ENCODE measurements around the gene ATG7.

DNA sequence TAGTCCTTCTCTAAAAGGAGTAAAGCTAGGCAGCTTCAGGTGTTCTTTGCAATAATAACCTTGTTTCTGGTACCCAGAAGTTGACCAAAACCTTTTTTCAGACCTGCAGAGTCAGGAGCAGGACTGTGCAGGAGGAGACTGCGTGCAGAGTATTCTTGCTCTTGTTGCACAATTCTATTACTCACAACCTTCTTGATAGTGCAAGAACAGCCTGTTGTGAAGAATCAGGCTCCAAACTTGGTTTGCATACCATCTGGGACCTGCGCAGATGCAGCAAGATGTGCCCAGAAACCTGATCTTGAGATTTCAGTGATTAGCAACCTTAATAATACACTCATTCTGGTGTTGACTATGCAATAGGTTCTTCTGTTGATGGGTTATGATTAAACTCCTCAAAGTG, 111.9 kb downstream of the ATG7 start:
- TF ChIP-seq ZNF274 (IDR thresholded peaks at IDR 0.05; ENCODE audit: low read depth, low read length) (no peak), YY1 (IDR thresholded peaks at IDR 0.05; ENCODE audit: insufficient read depth, insufficient read length) (no peak), SUZ12 (IDR thresholded peaks at IDR 0.05; ENCODE audit: extremely low read depth, insufficient read depth, insufficient read length) (no peak)
